Endodermal cell (in vitro differentiated cells): ENCODE results near the gene TP53I3. TPM values are rescaled to one million over a fixed set of nuclear protein-coding genes. Genes with fewer than 3 reads are reported as not detected.

ENCODE experiments used
- DNase-seq: peaks from one replicate; pipeline ENCODE4 v3.0.0-alpha.2; 2017
- H3K27ac ChIP-seq: 2 replicates; pipeline ENCODE4 v1.5.1; 2013; ENCODE audit warnings: mild to moderate bottlenecking, low read depth, low read length, moderate library complexity
- H3K27me3 ChIP-seq: 2 replicates; pipeline ENCODE4 v1.6.1; 2013; ENCODE audit warnings: mild to moderate bottlenecking, low read length, moderate library complexity; ENCODE audit not compliant: insufficient read depth, control insufficient read depth, poor library complexity, severe bottlenecking
- H3K36me3 ChIP-seq: 2 replicates; pipeline ENCODE4 v1.7.0; 2013; ENCODE audit warnings: mild to moderate bottlenecking, low read length, moderate library complexity; ENCODE audit not compliant: control insufficient read depth, insufficient read depth
- H3K4me1 ChIP-seq: one replicate; pipeline ENCODE4 v1.7.0; 2013; ENCODE audit warnings: low read length; ENCODE audit not compliant: control insufficient read depth, insufficient read depth
- H3K4me3 ChIP-seq: 2 replicates; pipeline ENCODE4 v1.5.1; 2013; ENCODE audit warnings: mild to moderate bottlenecking, low read length, moderate library complexity
- H3K9ac ChIP-seq: 2 replicates; pipeline ENCODE4 v1.6.1; 2013; ENCODE audit warnings: mild to moderate bottlenecking, low read length, moderate library complexity; ENCODE audit not compliant: poor library complexity, severe bottlenecking; ENCODE audit errors: extremely low read depth
- H3K9me3 ChIP-seq: 2 replicates; pipeline ENCODE4 v1.6.1; 2013; ENCODE audit warnings: mild to moderate bottlenecking, low read length, moderate library complexity; ENCODE audit not compliant: control insufficient read depth
- H3K27ac Mint-ChIP-seq: 2 replicates; pipeline ENCODE4 v1.8.0; 2020; ENCODE audit warnings: mixed read lengths
- H3K27me3 Mint-ChIP-seq: 2 replicates; pipeline ENCODE4 v1.8.0; 2021; ENCODE audit warnings: mild to moderate bottlenecking, mixed read lengths; ENCODE audit not compliant: insufficient read depth
- H3K36me3 Mint-ChIP-seq: 2 replicates; pipeline ENCODE4 v1.8.0; 2020; ENCODE audit warnings: low read depth, mixed read lengths
- H3K4me1 Mint-ChIP-seq: 2 replicates; pipeline ENCODE4 v1.8.0; 2020; ENCODE audit warnings: mixed read lengths
- H3K4me3 Mint-ChIP-seq: 2 replicates; pipeline ENCODE4 v1.8.0; 2020; ENCODE audit warnings: mild to moderate bottlenecking, moderate library complexity, mixed read lengths
- H3K9me3 Mint-ChIP-seq: 2 replicates; pipeline ENCODE4 v1.8.0; 2020; ENCODE audit warnings: mild to moderate bottlenecking, mixed read lengths
- CTCF ChIP-seq: fragments of 200-600 bp; sonication (generic); conservative IDR thresholded peaks from 2 replicates; pipeline ENCODE4 v1.5.0; 2021; ENCODE audit warnings: antibody characterized with exemption, mild to moderate bottlenecking
- WGBS, 2 experiments: methylation state at CpG; one replicate each; pipeline versions ENCODE4 v1.1.5 to v1.1.7; 2013; ENCODE audit warnings: missing lambda C conversion rate in 2 of 2, mixed read lengths in 1 of 2; ENCODE audit not compliant: insufficient coverage in 1 of 2, insufficient read length in 1 of 2; 5-methylcytosine and 5-hydroxymethylcytosine counted together
- total RNA-seq, 2 donors: library from RNA; stranded (reverse); fragmentation: NEBNext Ultra II Directional in 1 of 2; extraction: Animal tissue kit (Norgen Biotek cat#: 25700) in 1 of 2; gene quantifications; 2 replicates in 1 of 2; 3 replicates in 1 of 2; pipeline ENCODE4 v1.2.1, GENCODE V29; 2021

Gene TP53I3
- total RNA-seq, 2 donors from 2014 or later: 11.6 to 23.2 TPM

GRCh38 chr2:24049485-24050021 is 35.1 kb downstream of the TP53I3 start, which contains the start of gene FKBP1B:
FKBP1B (plus strand) TSS chr2:24049741; CDS start chr2:24049850, 109 bp downstream.
- WGBS, 2 experiments: 0 to 4% methylated on average over 5 to 52 of the region's 52 CpGs
- H3K27ac ChIP-seq: no peak within 1 kb of the TSS

GRCh38 chr2:24048769-24049484 is 35.7 kb downstream of the TP53I3 start:
- no peak for TF ChIP-seq CTCF
- H3K27ac Mint-ChIP-seq: no peak overlapping the region
- Histone ChIP-seq H3K9me3 (no peaks in the 10 kb centered on the region), H3K9ac (no peak overlapping the region), H3K27ac (no peak overlapping the region), H3K4me1 (no peaks in the 10 kb centered on the region), H3K4me3 (peak overlapping the region; percentile 83), H3K36me3 (no peaks in the 10 kb centered on the region), H3K27me3 (no peaks in the 10 kb centered on the region)
- H3K36me3 Mint-ChIP-seq: no peaks in the 10 kb centered on the region
- no peak overlapping the region for H3K4me3 Mint-ChIP-seq
- peaks cover 2% of the 10 kb centered on the region for H3K27me3 Mint-ChIP-seq
- peaks cover 11% of the 10 kb centered on the region for H3K4me1 Mint-ChIP-seq
- DNase-seq: no peak
- H3K9me3 Mint-ChIP-seq: no peaks in the 10 kb centered on the region
- WGBS, 2 experiments: 81 to 88% methylated on average over 10 to 23 of the region's 23 CpGs

More at GRCh38 chr2:24049485-24050021, 35.1 kb downstream of the TP53I3 start, which contains the start of gene FKBP1B:
- H3K27me3 Mint-ChIP-seq: peaks cover 2% of the 10 kb centered on the region
- Histone ChIP-seq H3K4me1 (no peaks in the 10 kb centered on the region), H3K27me3 (no peaks in the 10 kb centered on the region), H3K9me3 (no peaks in the 10 kb centered on the region), H3K36me3 (no peaks in the 10 kb centered on the region), H3K4me3 (peak within 1 kb of the TSS; percentile 83), H3K9ac (peak within 1 kb of the TSS; percentile 8)
- TF ChIP-seq CTCF: no peak
- H3K36me3 Mint-ChIP-seq: peaks cover 4% of the 10 kb centered on the region
- H3K27ac Mint-ChIP-seq: no peak within 1 kb of the TSS
- H3K4me1 Mint-ChIP-seq: peaks cover 11% of the 10 kb centered on the region
- no peak within 1 kb of the TSS for H3K4me3 Mint-ChIP-seq
- no peaks in the 10 kb centered on the region for H3K9me3 Mint-ChIP-seq
- peak; percentile 94 for DNase-seq

GRCh38 chr2:24047703-24048033 is 37.0 kb downstream of the TP53I3 start:
- Histone ChIP-seq H3K27me3 (no peaks in the 10 kb centered on the region), H3K4me3 (peak overlapping the region; percentile 35), H3K4me1 (no peaks in the 10 kb centered on the region), H3K36me3 (no peaks in the 10 kb centered on the region), H3K27ac (no peak overlapping the region), H3K9me3 (no peaks in the 10 kb centered on the region), H3K9ac (no peak overlapping the region)
- Mint-ChIP-seq H3K36me3 (peaks cover 4% of the 10 kb centered on the region), H3K27me3 (peaks cover 2% of the 10 kb centered on the region), H3K4me3 (peak overlapping the region; percentile 98), H3K27ac (peak overlapping the region; percentile 8), H3K4me1 (peaks cover 11% of the 10 kb centered on the region), H3K9me3 (no peaks in the 10 kb centered on the region)
- 68 to 69% methylated on average over 7 to 8 of the region's 8 CpGs for WGBS, 2 experiments
- no peak for DNase-seq
- TF ChIP-seq CTCF: no peak
